ENCODE data around the gene TAS2R41. TPM values are rescaled to one million over a fixed set of nuclear protein-coding genes. Genes with fewer than 3 reads are reported as not detected.
A peak's percentile ranks its signal among the peaks of the same experiment; 100 is the strongest.

TAS2R41 gene
- polyA plus RNA-seq, 3 donors = 0.19 TPM; not detected in 2

- Histone ChIP-seq H4K20me1 (ENCODE audit: insufficient read depth, low read length) (no peaks in the 10 kb centered on the region), H3K36me3 (replicated peaks in 1 of 2; ENCODE audit: control insufficient read depth in 1 of 2, insufficient read depth in 2 of 2, low read length in 2 of 2) (peaks cover 0 to 17% of the 10 kb centered on the region in 2 donors), H3K79me2 (ENCODE audit: insufficient read depth, low read length) (peaks cover 3% of the 10 kb centered on the region), H3K4me2 (replicated peaks; ENCODE audit: extremely low read depth, low read length, poor library complexity, severe bottlenecking) (no peak overlapping the region), H3K9me3 (replicated peaks in 1 of 2; ENCODE audit: control insufficient read depth in 1 of 2, insufficient read depth in 1 of 2, low read length in 2 of 2) (no peaks in the 10 kb centered on the region), H3K4me3 (replicated peaks in 1 of 3; ENCODE audit: low read depth in 2 of 3, low read length in 3 of 3) (no peak overlapping the region), H3K9ac (ENCODE audit: insufficient read depth, low read length, poor library complexity, severe bottlenecking) (no peak overlapping the region), H2AFZ (ENCODE audit: insufficient read depth, low read depth, low read length, poor library complexity, severe bottlenecking) (no peak overlapping the region), H3K27me3 (ENCODE audit: control insufficient read depth in 2 of 2, insufficient read depth in 2 of 2, low read length in 2 of 2) (no peaks in the 10 kb centered on the region), H3K4me1 (ENCODE audit: control insufficient read depth in 1 of 2, insufficient read depth in 2 of 2, low read length in 2 of 2) (peaks cover 13 to 22% of the 10 kb centered on the region in 2 donors), H3K27ac (ENCODE audit: low read depth in 1 of 2, low read length in 2 of 2) (no peak overlapping the region)
- DNase-seq = no peak
- intact Hi-C loops (cut with micrococcal nuclease) = no loop called here
- 97% methylated on average over 8 of the region's 9 CpGs for WGBS (ENCODE audit: insufficient coverage)
- peaks cover 14 to 34% of the 10 kb centered on the region in 2 donors for H3K36me3 Mint-ChIP-seq
- no peak for TF ChIP-seq CTCF (IDR thresholded peaks at IDR 0.05)
- peaks cover 27% of the 10 kb centered on the region for H3K4me1 Mint-ChIP-seq
- no peaks in the 10 kb centered on the region for H3K27me3 Mint-ChIP-seq (ENCODE audit: low read depth in 3 of 3)
- H3K9me3 Mint-ChIP-seq = peaks cover 0 to 1% (median 0%) of the 10 kb centered on the region in 7 donors
- H3K27ac Mint-ChIP-seq = no peak overlapping the region
- no peak overlapping the region for H3K4me3 Mint-ChIP-seq
Measured at GRCh38 chr7:143434660-143435059, 43.0 kb upstream of the TAS2R41 start.

GRCh38 chr7:143435266-143435665 is 42.4 kb upstream of the TAS2R41 start:
- Histone ChIP-seq H3K4me2 (replicated peaks; ENCODE audit: extremely low read depth, low read length, poor library complexity, severe bottlenecking) (no peak overlapping the region), H3K79me2 (ENCODE audit: insufficient read depth, low read length) (peaks cover 3% of the 10 kb centered on the region), H3K9ac (ENCODE audit: insufficient read depth, low read length, poor library complexity, severe bottlenecking) (no peak overlapping the region), H3K9me3 (replicated peaks in 1 of 2; ENCODE audit: control insufficient read depth in 1 of 2, insufficient read depth in 1 of 2, low read length in 2 of 2) (no peaks in the 10 kb centered on the region), H4K20me1 (ENCODE audit: insufficient read depth, low read length) (no peaks in the 10 kb centered on the region), H3K4me3 (replicated peaks in 1 of 3; ENCODE audit: low read depth in 2 of 3, low read length in 3 of 3) (no peak overlapping the region), H3K27ac (ENCODE audit: low read depth in 1 of 2, low read length in 2 of 2) (no peak overlapping the region), H3K4me1 (ENCODE audit: control insufficient read depth in 1 of 2, insufficient read depth in 2 of 2, low read length in 2 of 2) (peaks cover 8 to 16% of the 10 kb centered on the region in 2 donors), H2AFZ (ENCODE audit: insufficient read depth, low read depth, low read length, poor library complexity, severe bottlenecking) (no peak overlapping the region), H3K27me3 (ENCODE audit: control insufficient read depth in 2 of 2, insufficient read depth in 2 of 2, low read length in 2 of 2) (no peaks in the 10 kb centered on the region), H3K36me3 (replicated peaks in 1 of 2; ENCODE audit: control insufficient read depth in 1 of 2, insufficient read depth in 2 of 2, low read length in 2 of 2) (peaks cover 0 to 19% of the 10 kb centered on the region in 2 donors)
- WGBS (ENCODE audit: insufficient coverage) = no CpG with 5 or more reads among the region's 2 CpGs
- no peak for TF ChIP-seq CTCF (IDR thresholded peaks at IDR 0.05)
- Mint-ChIP-seq H3K27ac (peak overlapping the region in 1 of 7 donors; percentile 37), H3K9me3 (no peaks in the 10 kb centered on the region), H3K4me3 (no peak overlapping the region), H3K27me3 (ENCODE audit: low read depth in 3 of 3) (no peaks in the 10 kb centered on the region), H3K36me3 (peaks cover 14 to 34% of the 10 kb centered on the region in 2 donors), H3K4me1 (peaks cover 21% of the 10 kb centered on the region)
- intact Hi-C loops (cut with micrococcal nuclease) = no loop called here
- no peak for DNase-seq
